ENCODE measurements around the gene ZNF790. TPM values are rescaled to one million over a fixed set of nuclear protein-coding genes. Genes with fewer than 3 reads are reported as not detected.

ZNF790 gene
- total and polyA plus RNA-seq, 2 of the 13 experiments (the other 11 are each of a cell fraction or from before 2014, with no cell fraction given) = 1.3 to 5.3 TPM

GRCh38 chr19:36849701-36850558 is 11.7 kb upstream of the ZNF790 start (continued):
- peak; percentile 50 for TF ChIP-seq JARID2 (CRISPR knock-in tag; IDR thresholded peaks at IDR 0.05; ENCODE audit: insufficient replicate concordance)
- peak; percentile 31; the same call in 1 of the 2 replicates for TF ChIP-seq RBAK (CRISPR knock-in tag; IDR thresholded peaks at IDR 0.05)
- 0 out of 2 replicates have a peak, but pooled peaks have one; percentile 23 for TF ChIP-seq HNRNPL (IDR thresholded peaks at IDR 0.05; ENCODE audit: low read depth, low read length)
- TF ChIP-seq HNF4A (CRISPR knock-in tag; IDR thresholded peaks at IDR 0.05) = no peak
- TF ChIP-seq UBTF (CRISPR knock-in tag; IDR thresholded peaks at IDR 0.05) = peak; percentile 64; the same call in 1 of the 2 replicates
- TF ChIP-seq HNRNPK (IDR thresholded peaks at IDR 0.05; ENCODE audit: low read depth, low read length, poor library complexity, severe bottlenecking) = no peak
- no peak for TF ChIP-seq ZNF543 (CRISPR knock-in tag; IDR thresholded peaks at IDR 0.05)
- TF ChIP-seq PHF8 (CRISPR knock-in tag; IDR thresholded peaks at IDR 0.05) = peak; percentile 90
- TF ChIP-seq ZNF558 (CRISPR knock-in tag; IDR thresholded peaks at IDR 0.05; ENCODE audit: borderline replicate concordance) = no peak
- TF ChIP-seq ZNF354B (CRISPR knock-in tag; IDR thresholded peaks at IDR 0.05) = peak; percentile 83; the same call in 1 of the 2 replicates
- no peak for TF ChIP-seq ZFP37 (CRISPR knock-in tag; IDR thresholded peaks at IDR 0.05; ENCODE audit: borderline replicate concordance)
- TF ChIP-seq ZNF619 (CRISPR knock-in tag; IDR thresholded peaks at IDR 0.05) = peak; percentile 78
- TF ChIP-seq SNAPC4 (CRISPR knock-in tag; IDR thresholded peaks at IDR 0.05) = no peak
- no peak for TF ChIP-seq PBX2 (CRISPR knock-in tag; IDR thresholded peaks at IDR 0.05)
- TF ChIP-seq, protein P1, sequence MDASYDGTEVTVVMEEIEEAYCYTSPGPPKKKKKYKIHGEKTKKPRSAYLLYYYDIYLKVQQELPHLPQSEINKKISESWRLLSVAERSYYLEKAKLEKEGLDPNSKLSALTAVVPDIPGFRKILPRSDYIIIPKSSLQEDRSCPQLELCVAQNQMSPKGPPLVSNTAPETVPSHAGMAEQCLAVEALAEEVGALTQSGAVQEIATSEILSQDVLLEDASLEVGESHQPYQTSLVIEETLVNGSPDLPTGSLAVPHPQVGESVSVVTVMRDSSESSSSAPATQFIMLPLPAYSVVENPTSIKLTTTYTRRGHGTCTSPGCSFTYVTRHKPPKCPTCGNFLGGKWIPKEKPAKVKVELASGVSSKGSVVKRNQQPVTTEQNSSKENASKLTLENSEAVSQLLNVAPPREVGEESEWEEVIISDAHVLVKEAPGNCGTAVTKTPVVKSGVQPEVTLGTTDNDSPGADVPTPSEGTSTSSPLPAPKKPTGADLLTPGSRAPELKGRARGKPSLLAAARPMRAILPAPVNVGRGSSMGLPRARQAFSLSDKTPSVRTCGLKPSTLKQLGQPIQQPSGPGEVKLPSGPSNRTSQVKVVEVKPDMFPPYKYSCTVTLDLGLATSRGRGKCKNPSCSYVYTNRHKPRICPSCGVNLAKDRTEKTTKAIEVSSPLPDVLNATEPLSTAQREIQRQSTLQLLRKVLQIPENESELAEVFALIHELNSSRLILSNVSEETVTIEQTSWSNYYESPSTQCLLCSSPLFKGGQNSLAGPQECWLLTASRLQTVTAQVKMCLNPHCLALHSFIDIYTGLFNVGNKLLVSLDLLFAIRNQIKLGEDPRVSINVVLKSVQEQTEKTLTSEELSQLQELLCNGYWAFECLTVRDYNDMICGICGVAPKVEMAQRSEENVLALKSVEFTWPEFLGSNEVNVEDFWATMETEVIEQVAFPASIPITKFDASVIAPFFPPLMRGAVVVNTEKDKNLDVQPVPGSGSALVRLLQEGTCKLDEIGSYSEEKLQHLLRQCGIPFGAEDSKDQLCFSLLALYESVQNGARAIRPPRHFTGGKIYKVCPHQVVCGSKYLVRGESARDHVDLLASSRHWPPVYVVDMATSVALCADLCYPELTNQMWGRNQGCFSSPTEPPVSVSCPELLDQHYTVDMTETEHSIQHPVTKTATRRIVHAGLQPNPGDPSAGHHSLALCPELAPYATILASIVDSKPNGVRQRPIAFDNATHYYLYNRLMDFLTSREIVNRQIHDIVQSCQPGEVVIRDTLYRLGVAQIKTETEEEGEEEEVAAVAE (CRISPR knock-in tag; IDR thresholded peaks at IDR 0.05; ENCODE audit: borderline replicate concordance) = no peak; the same call in none of the 2 replicates
